Measurements from ENCODE around the gene THSD7A.

Gene THSD7A

GRCh38 chr7:11742496-11742895 is 89.5 kb downstream of the THSD7A start:
- TF ChIP-seq, protein P1, sequence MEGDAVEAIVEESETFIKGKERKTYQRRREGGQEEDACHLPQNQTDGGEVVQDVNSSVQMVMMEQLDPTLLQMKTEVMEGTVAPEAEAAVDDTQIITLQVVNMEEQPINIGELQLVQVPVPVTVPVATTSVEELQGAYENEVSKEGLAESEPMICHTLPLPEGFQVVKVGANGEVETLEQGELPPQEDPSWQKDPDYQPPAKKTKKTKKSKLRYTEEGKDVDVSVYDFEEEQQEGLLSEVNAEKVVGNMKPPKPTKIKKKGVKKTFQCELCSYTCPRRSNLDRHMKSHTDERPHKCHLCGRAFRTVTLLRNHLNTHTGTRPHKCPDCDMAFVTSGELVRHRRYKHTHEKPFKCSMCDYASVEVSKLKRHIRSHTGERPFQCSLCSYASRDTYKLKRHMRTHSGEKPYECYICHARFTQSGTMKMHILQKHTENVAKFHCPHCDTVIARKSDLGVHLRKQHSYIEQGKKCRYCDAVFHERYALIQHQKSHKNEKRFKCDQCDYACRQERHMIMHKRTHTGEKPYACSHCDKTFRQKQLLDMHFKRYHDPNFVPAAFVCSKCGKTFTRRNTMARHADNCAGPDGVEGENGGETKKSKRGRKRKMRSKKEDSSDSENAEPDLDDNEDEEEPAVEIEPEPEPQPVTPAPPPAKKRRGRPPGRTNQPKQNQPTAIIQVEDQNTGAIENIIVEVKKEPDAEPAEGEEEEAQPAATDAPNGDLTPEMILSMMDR (conservative IDR thresholded peaks at IDR 0.05), result no peak
- no peak for TF ChIP-seq ZFX (IDR thresholded peaks at IDR 0.05)
- no peak overlapping the region for H3K27ac ChIP-seq

GRCh38 chr7:11737723-11738122 is 94.3 kb downstream of the THSD7A start:
- TF ChIP-seq, protein P1 (conservative IDR thresholded peaks at IDR 0.05), result no peak
- no peak for TF ChIP-seq ZFX (IDR thresholded peaks at IDR 0.05)
- H3K27ac ChIP-seq, result no peak overlapping the region

DNA sequence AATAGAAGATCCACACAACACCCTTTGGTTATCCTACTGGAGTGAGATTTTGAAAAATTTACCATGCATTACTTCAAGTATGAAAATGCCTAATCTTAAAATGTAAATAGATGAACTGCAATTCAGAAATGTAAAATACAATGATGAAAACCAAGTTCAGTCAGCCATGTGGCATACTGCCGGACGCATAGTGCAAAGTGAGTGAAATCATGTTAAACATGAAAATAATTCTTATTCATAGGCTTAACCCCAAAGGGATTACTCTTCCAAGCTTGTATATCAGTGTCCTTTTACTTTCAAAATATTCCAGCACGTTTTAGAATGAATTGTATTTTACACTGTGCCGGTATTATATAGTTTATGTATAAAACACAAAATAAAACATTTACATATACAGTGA is 99.8 kb downstream of the THSD7A start:
- no peak overlapping the region for H3K27ac ChIP-seq
- TF ChIP-seq ZFX (IDR thresholded peaks at IDR 0.05), result no peak
- TF ChIP-seq, protein P1 (conservative IDR thresholded peaks at IDR 0.05), result no peak

GRCh38 chr7:11730725-11731124 is 101.3 kb downstream of the THSD7A start:
- H3K27ac ChIP-seq, result no peak overlapping the region
- TF ChIP-seq, protein P1 (conservative IDR thresholded peaks at IDR 0.05), result no peak
- no peak for TF ChIP-seq ZFX (IDR thresholded peaks at IDR 0.05)

- H3K27ac ChIP-seq, result no peak overlapping the region
- TF ChIP-seq, protein P1 (conservative IDR thresholded peaks at IDR 0.05), result no peak
- TF ChIP-seq ZFX (IDR thresholded peaks at IDR 0.05), result no peak
Observed at GRCh38 chr7:11727864-11728263, 104.1 kb downstream of the THSD7A start.

- no peak overlapping the region for H3K27ac ChIP-seq
- TF ChIP-seq ZFX (IDR thresholded peaks at IDR 0.05), result no peak
- TF ChIP-seq, protein P1 (conservative IDR thresholded peaks at IDR 0.05), result no peak
Observed at GRCh38 chr7:11726794-11727155, 105.2 kb downstream of the THSD7A start.

DNA sequence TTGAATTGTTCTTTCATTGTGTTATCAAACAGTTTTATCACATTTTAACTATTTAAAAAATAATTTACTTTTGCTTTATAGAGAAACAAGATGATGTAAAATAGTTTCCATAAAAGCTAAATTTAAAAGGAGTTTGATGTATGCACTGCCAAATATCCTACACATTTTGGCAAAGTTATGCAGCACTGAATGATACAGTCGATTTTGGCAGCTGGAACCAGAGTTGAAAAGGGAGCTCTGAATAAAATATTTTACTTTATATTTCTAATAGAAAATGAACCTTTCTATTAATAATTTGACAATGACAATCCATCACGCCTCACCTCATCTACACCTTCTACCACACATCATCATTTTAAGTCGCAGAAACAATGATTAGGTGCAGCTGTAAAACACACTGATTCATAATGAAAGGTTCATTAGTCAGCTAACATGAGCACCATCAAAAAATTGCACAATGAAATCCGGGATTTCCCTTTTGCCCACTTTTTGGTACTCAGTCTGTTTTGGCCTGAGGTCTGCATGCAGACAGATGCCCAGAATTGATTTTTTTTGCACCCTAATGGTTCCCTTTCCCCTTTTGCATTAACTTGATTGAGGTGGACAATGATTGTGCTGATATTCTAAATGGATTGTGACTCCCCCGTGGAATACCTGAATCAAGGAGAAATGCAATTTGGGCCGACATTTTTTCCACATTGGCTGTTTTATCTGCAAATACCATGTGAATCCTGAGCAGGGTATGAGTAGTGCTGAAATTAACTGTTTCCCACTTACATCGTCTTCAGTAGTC is 105.8 kb downstream of the THSD7A start:
- no peak overlapping the region for H3K27ac ChIP-seq
- TF ChIP-seq, protein P1 (conservative IDR thresholded peaks at IDR 0.05), result no peak
- no peak for TF ChIP-seq ZFX (IDR thresholded peaks at IDR 0.05)

All from C4-2B (cell line).